Sigmoid colon (tissue), 7 donors: ENCODE data around the gene IRS4. TPM values are rescaled to one million over a fixed set of nuclear protein-coding genes. Genes with fewer than 3 reads are reported as not detected.

Source experiments
- DNase-seq: peaks from one replicate; pipeline ENCODE4 v3.0.0-alpha.2; 2019
- H3K27ac ChIP-seq, 4 donors: fragments of 200-600 bp; sonication (generic); one replicate each; pipeline ENCODE4 v1.5.1; 2016 to 2019; ENCODE audit warnings: mild to moderate bottlenecking in 1 of 4
- H3K27me3 ChIP-seq, 3 donors: fragments of 200-600 bp; sonication (generic); one replicate each; pipeline ENCODE4 v1.5.1; 2019; ENCODE audit warnings: mild to moderate bottlenecking in 1 of 3
- H3K36me3 ChIP-seq, 4 donors: fragments of 200-600 bp; sonication (generic); one replicate each; pipeline ENCODE4 v1.5.1; 2016 to 2019
- H3K4me1 ChIP-seq, 4 donors: fragments of 200-600 bp; sonication (generic); one replicate each; pipeline ENCODE4 v1.5.1; 2017 to 2019
- H3K4me3 ChIP-seq, 4 donors: fragments of 200-600 bp; sonication (generic); one replicate each; pipeline ENCODE4 v1.5.1; 2017 to 2019; ENCODE audit warnings: mild to moderate bottlenecking in 2 of 4, moderate library complexity in 1 of 4
- H3K9me3 ChIP-seq, 4 donors: fragments of 200-600 bp in 3 of 4; sonication (generic) in 3 of 4; one replicate each; pipeline versions ENCODE4 v1.5.1 to v1.6.1; 2013 to 2019
- CTCF ChIP-seq, 4 experiments: fragments of 450-650 bp in 3 of 4; fragments of 200-600 bp in 1 of 4; IDR thresholded peaks; one replicate each; pipeline ENCODE4 v1.5.1; 2016 to 2019; ENCODE audit warnings: antibody characterized with exemption in 4 of 4, mild to moderate bottlenecking in 3 of 4, moderate library complexity in 2 of 4
- EP300 ChIP-seq, 4 donors: sonication (generic); formaldehyde crosslinking; IDR thresholded peaks; one replicate each; pipeline ENCODE4 v1.6.1; 2017; ENCODE audit warnings: antibody characterized with exemption in 4 of 4
- POLR2A ChIP-seq, 2 donors: fragments of 450-650 bp; IDR thresholded peaks; one replicate each; pipeline ENCODE4 v1.6.1; 2016; ENCODE audit warnings: antibody characterized with exemption in 2 of 2, mild to moderate bottlenecking in 2 of 2, moderate library complexity in 2 of 2
- POLR2AphosphoS5 ChIP-seq, 4 donors: sonication (generic); formaldehyde crosslinking; IDR thresholded peaks; one replicate each; pipeline ENCODE4 v1.6.1; 2017; ENCODE audit warnings: antibody characterized with exemption in 4 of 4
- WGBS, 2 donors: extraction: QIAGEN DNeasy Blood & Tissue Kit; methylation state at CpG; one replicate each; pipeline ENCODE4 v1.1.7; 2013; 5-methylcytosine and 5-hydroxymethylcytosine counted together
- intact Hi-C: fragments of 100-400 bp; cut with DNase I; formaldehyde crosslinking; loops from one replicate; pipeline ENCODE4 v1.15.1; 2023
- polyA plus RNA-seq, 3 donors: library from polyadenylated mRNA; stranded (reverse); fragments of 200-250 nt; gene quantifications; one replicate each; pipeline ENCODE4 v1.2.3, GENCODE V29; 2013
- total RNA-seq, 4 donors: library from RNA; depleted of rRNA; stranded (reverse); fragments of >200 nt; gene quantifications; one replicate each; pipeline ENCODE4 v1.1.0, GENCODE V29; 2016
- donor health status: healthy with polysubstance abuse.
- donor health status: Bipolar disorder and iron deficiency.
- donor health status: healthy.

IRS4 gene
- total RNA-seq (not detected), polyA plus RNA-seq (not detected)

- DNase-seq, result no peak
- TF ChIP-seq CTCF (IDR thresholded peaks at IDR 0.05) (no peak), POLR2A (IDR thresholded peaks at IDR 0.05) (no peak), EP300 (IDR thresholded peaks at IDR 0.05) (no peak)
- Histone ChIP-seq H3K27ac (no peak within 1 kb of the TSS), H3K36me3 (no peaks in the 10 kb centered on the region), H3K4me3 (peak within 1 kb of the TSS; percentile 14 to 45 (median 34)), H3K9me3 (no peaks in the 10 kb centered on the region), H3K4me1 (peaks cover 0 to 15% (median 5%) of the 10 kb centered on the region in 4 donors), H3K27me3 (peaks cover 18 to 75% (median 21%) of the 10 kb centered on the region in 3 donors)
- WGBS, 2 donors, result 3 to 6% methylated on average over 62 of the region's 62 CpGs
- intact Hi-C loops, result no loop called here
These were observed at the start of gene IRS4 for GRCh38 chrX:108736509-108737479. IRS4 (minus strand) TSS chrX:108736563.

- no peak overlapping the region for H3K4me3 ChIP-seq
- intact Hi-C loops, result no loop called here
- TF ChIP-seq POLR2AphosphoS5 (IDR thresholded peaks at IDR 0.05) (no peak), CTCF (IDR thresholded peaks at IDR 0.05) (no peak), POLR2A (IDR thresholded peaks at IDR 0.05) (no peak), EP300 (IDR thresholded peaks at IDR 0.05) (no peak)
- no peaks in the 10 kb centered on the region for H3K4me1 ChIP-seq
- H3K36me3 ChIP-seq, result no peaks in the 10 kb centered on the region
- no peak overlapping the region for H3K27ac ChIP-seq
- no peak for DNase-seq
- peaks cover 0 to 3% (median 0%) of the 10 kb centered on the region in 4 donors for H3K9me3 ChIP-seq
- no peaks in the 10 kb centered on the region for H3K27me3 ChIP-seq
These were observed 36.2 kb upstream of the IRS4 start for GRCh38 chrX:108772549-108772948.

- Histone ChIP-seq H3K27me3 (no peaks in the 10 kb centered on the region), H3K36me3 (no peaks in the 10 kb centered on the region), H3K4me3 (no peak overlapping the region), H3K4me1 (no peaks in the 10 kb centered on the region), H3K9me3 (no peaks in the 10 kb centered on the region), H3K27ac (no peak overlapping the region)
- no peak for TF ChIP-seq POLR2A (IDR thresholded peaks at IDR 0.05)
- TF ChIP-seq CTCF (IDR thresholded peaks at IDR 0.05), result no peak
- no peak for TF ChIP-seq POLR2AphosphoS5 (IDR thresholded peaks at IDR 0.05)
- TF ChIP-seq EP300 (IDR thresholded peaks at IDR 0.05), result no peak
- DNase-seq, result no peak
- 35 to 81% methylated on average over 1 of the region's 1 CpG for WGBS, 2 donors
- intact Hi-C loops, result no loop called here
These were observed 27.2 kb upstream of the IRS4 start for GRCh38 chrX:108763559-108763958.

- no peak overlapping the region for H3K27ac ChIP-seq
- no peaks in the 10 kb centered on the region for H3K36me3 ChIP-seq
- no peak for DNase-seq
- 35 to 75% methylated on average over 1 of the region's 1 CpG for WGBS, 2 donors
- intact Hi-C loops, result no loop called here
- H3K27me3 ChIP-seq, result peaks cover 12 to 46% (median 16%) of the 10 kb centered on the region in 3 donors
- TF ChIP-seq POLR2AphosphoS5 (IDR thresholded peaks at IDR 0.05) (no peak), POLR2A (IDR thresholded peaks at IDR 0.05) (no peak), EP300 (IDR thresholded peaks at IDR 0.05) (no peak), CTCF (IDR thresholded peaks at IDR 0.05) (no peak)
- H3K4me3 ChIP-seq, result no peak overlapping the region
- H3K4me1 ChIP-seq, result peaks cover 0 to 15% (median 5%) of the 10 kb centered on the region in 4 donors
- no peaks in the 10 kb centered on the region for H3K9me3 ChIP-seq
These were observed 4.0 kb upstream of the IRS4 start for GRCh38 chrX:108740299-108740774.
